Esophagus muscularis mucosa (tissue), 4 donors: Measurements from ENCODE around the gene GPX1. TPM values are rescaled to one million over a fixed set of nuclear protein-coding genes. Genes with fewer than 3 reads are reported as not detected.
A peak's percentile ranks its signal among the peaks of the same experiment; 100 is the strongest.

Experiments used
- DNase-seq: peaks from one replicate; pipeline ENCODE4 v3.0.0-alpha.2; 2017; ENCODE audit errors: extremely low spot score
- H3K27ac ChIP-seq, 4 donors: fragments of 200-600 bp; sonication (generic); replicated peaks in 1 of 4; 1 replicate in 3 of 4; 2 replicates in 1 of 4; pipeline ENCODE4 v1.5.1; 2016 to 2019; ENCODE audit warnings: mild to moderate bottlenecking in 1 of 4
- H3K27me3 ChIP-seq, 4 donors: fragments of 200-600 bp; sonication (generic); one replicate each; pipeline versions ENCODE4 v1.5.1 to v1.6.0; 2016 to 2019
- H3K36me3 ChIP-seq, 4 donors: fragments of 200-600 bp; sonication (generic); one replicate each; pipeline ENCODE4 v1.5.1; 2016 to 2019
- H3K4me1 ChIP-seq, 4 donors: fragments of 200-600 bp; sonication (generic); one replicate each; pipeline ENCODE4 v1.5.1; 2016 to 2019
- H3K4me3 ChIP-seq, 4 donors: fragments of 200-600 bp; sonication (generic); 1 replicate in 2 of 4; 2 replicates in 2 of 4; pipeline ENCODE4 v1.5.1; 2016 to 2019; ENCODE audit warnings: mild to moderate bottlenecking in 4 of 4, moderate library complexity in 1 of 4
- H3K9me3 ChIP-seq, 4 donors: fragments of 200-600 bp; sonication (generic); 1 replicate in 3 of 4; 2 replicates in 1 of 4; pipeline ENCODE4 v1.5.1; 2016 to 2019
- CTCF ChIP-seq, 3 experiments: fragments of 200-600 bp in 2 of 3; fragments of 450-650 bp in 1 of 3; sonication (generic) in 2 of 3; IDR thresholded peaks; one replicate each; pipeline ENCODE4 v1.5.1; 2017 to 2019; ENCODE audit warnings: antibody characterized with exemption in 3 of 3, mild to moderate bottlenecking in 2 of 3, moderate library complexity in 1 of 3
- EP300 ChIP-seq: sonication (generic); formaldehyde crosslinking; IDR thresholded peaks from one replicate; pipeline ENCODE4 v1.6.1; 2017; ENCODE audit warnings: antibody characterized with exemption
- POLR2A ChIP-seq: fragments of 450-650 bp; IDR thresholded peaks from one replicate; pipeline ENCODE4 v1.6.1; 2017; ENCODE audit warnings: antibody characterized with exemption, moderate library complexity, mild to moderate bottlenecking, low read depth
- POLR2AphosphoS5 ChIP-seq, 2 donors: sonication (generic); formaldehyde crosslinking; IDR thresholded peaks; one replicate each; pipeline ENCODE4 v1.6.1; 2017; ENCODE audit warnings: antibody characterized with exemption in 2 of 2
- WGBS: methylation state at CpG from one replicate; pipeline ENCODE4 v1.1.5; 2018; 5-methylcytosine and 5-hydroxymethylcytosine counted together
- intact Hi-C: fragments of 100-400 bp; cut with DNase I; formaldehyde crosslinking; loops from one replicate; pipeline ENCODE4 v1.15.1; 2023
- total RNA-seq, 4 donors: library from RNA; depleted of rRNA; stranded (reverse); fragments of >200 nt; gene quantifications; one replicate each; pipeline versions ENCODE4 v1.1.0 to v1.2.1, GENCODE V29; 2016

GPX1 gene
- total RNA-seq, 4 donors from 2014 or later = 154 to 295 (median 226) TPM

- intact Hi-C loops = no loop called here
- 93% methylated on average over 7 of the region's 7 CpGs for WGBS
- no peak overlapping the region for H3K27ac ChIP-seq
- no peaks in the 10 kb centered on the region for H3K4me1 ChIP-seq
- H3K4me3 ChIP-seq = no peak overlapping the region
- peaks cover 57 to 100% (median 98%) of the 10 kb centered on the region in 4 donors for H3K36me3 ChIP-seq
- TF ChIP-seq EP300 = no peak
- no peak for TF ChIP-seq POLR2AphosphoS5 (IDR thresholded peaks at IDR 0.05)
- TF ChIP-seq POLR2A = no peak
- TF ChIP-seq CTCF (IDR thresholded peaks at IDR 0.05) = no peak
- DNase-seq = no peak
- H3K9me3 ChIP-seq = no peaks in the 10 kb centered on the region
- no peaks in the 10 kb centered on the region for H3K27me3 ChIP-seq
Measured at GRCh38 chr3:49324768-49325167, 33.4 kb downstream of the GPX1 start.

DNA sequence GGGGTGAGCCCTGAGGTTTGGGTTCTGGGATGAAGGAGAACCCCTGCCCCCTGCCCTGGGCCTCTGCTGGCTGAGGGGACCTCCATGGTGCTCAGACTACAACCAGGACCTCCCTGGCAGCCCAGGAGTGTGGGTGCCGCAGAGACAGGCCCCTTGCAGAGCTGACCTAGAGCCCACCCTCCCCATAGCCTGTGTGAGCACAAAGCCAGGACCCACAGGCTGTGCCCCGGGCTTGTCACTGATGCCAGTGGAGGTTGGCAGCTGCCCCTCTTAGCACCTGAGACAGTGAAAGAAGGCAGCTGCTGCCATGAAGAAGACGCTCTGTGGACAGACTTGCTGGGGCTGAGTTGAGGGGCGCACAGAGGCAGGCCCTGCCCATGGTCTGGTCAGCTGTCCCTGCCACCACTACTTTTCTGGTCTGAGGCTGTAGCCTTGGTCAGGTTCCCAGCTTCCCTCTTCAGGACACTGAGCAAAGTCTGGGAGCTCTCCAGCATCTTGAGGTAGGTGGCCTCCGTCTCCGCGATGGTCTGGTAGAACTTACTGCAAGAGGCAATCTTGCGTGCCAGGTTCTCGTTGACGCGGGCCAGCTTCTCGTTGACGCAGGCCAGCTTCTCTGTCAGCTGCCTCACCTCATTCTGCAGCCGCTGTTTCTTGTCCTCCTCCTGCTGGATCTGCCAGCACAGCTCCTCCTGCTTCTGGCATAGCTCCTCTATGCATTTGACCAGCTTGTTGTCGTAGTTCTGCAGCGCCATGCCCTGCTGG lies 41.3 kb downstream of the GPX1 start:
- Histone ChIP-seq H3K4me3 (no peak overlapping the region), H3K9me3 (no peaks in the 10 kb centered on the region), H3K36me3 (peaks cover 43 to 93% (median 87%) of the 10 kb centered on the region in 4 donors), H3K27me3 (no peaks in the 10 kb centered on the region), H3K27ac (no peak overlapping the region), H3K4me1 (peaks cover 0 to 6% (median 0%) of the 10 kb centered on the region in 4 donors)
- TF ChIP-seq EP300 (no peak), POLR2AphosphoS5 (IDR thresholded peaks at IDR 0.05) (no peak), POLR2A (no peak)
- peak; percentile 92 for DNase-seq
- intact Hi-C loops = no loop called here
- WGBS = 89% methylated on average over 15 of the region's 16 CpGs

DNA sequence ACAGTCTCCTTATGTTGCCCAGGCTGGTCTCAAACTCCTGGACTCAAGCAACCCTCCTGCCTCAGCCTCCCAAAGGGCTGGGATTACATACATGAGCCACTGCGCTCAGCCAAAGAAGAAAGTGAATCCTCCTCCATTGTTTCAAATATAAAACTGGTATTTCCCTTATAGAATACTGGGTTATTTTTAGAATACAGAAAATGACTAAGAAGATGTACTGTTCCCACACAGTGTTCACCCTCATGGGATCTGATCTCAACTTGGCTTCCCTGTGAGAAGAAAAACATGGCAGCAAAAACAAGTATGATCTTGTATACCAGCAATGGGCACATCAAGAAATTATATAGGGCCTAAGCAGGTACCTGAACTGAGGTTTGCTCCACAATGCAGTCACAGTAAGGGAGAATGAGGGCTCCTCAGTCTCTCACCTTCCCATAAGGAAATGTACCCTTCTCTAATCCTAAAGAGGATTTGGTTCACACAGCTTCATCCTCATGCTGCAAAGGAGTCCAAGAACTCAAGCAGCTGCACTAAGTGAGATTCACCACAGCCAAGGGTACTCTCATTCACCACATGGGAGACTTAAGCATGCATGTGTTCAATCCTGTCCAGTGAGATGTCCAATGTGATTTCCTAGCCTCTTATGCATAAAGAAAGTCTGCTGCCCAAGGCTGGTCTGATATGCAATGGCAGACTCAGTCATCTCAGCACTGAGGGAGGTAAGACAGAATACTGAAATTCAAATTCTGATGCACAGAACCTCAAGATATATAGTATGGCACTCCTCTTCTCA lies 44.1 kb downstream of the GPX1 start:
- intact Hi-C loops = no loop called here
- Histone ChIP-seq H3K4me3 (no peak overlapping the region), H3K9me3 (no peaks in the 10 kb centered on the region), H3K4me1 (peaks cover 0 to 6% (median 0%) of the 10 kb centered on the region in 4 donors), H3K27ac (no peak overlapping the region), H3K27me3 (no peaks in the 10 kb centered on the region), H3K36me3 (peaks cover 48 to 93% (median 84%) of the 10 kb centered on the region in 4 donors)
- no peak for DNase-seq
- TF ChIP-seq EP300 (no peak), POLR2AphosphoS5 (IDR thresholded peaks at IDR 0.05) (no peak), POLR2A (no peak), CTCF (IDR thresholded peaks at IDR 0.05) (no peak)
- WGBS = 92% methylated on average over 1 of the region's 1 CpG

DNA sequence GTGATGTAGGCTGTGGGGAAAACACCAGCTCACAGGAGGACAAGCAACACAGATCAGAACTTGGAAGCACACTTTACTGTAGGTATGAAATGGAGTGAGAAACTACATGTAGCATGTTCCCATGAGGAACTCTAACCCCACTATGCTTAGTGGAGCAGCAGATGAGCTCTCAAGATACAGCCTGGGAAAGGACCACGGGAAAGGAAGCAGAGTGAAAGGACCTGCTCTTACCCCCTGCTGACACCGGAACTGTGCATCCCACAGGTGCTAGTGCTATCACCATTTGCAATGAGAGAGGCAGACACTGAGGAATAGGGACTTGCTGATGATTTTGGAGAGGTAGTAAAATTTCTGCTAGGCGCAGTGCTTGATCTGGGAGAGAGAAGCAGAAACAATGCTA lies 46.9 kb downstream of the GPX1 start:
- 96% methylated on average over 3 of the region's 3 CpGs for WGBS
- TF ChIP-seq POLR2A = no peak
- no peak for DNase-seq
- Histone ChIP-seq H3K4me1 (peaks cover 0 to 6% (median 0%) of the 10 kb centered on the region in 4 donors), H3K27ac (no peak overlapping the region), H3K9me3 (no peaks in the 10 kb centered on the region), H3K36me3 (peaks cover 35 to 93% (median 86%) of the 10 kb centered on the region in 4 donors), H3K4me3 (no peak overlapping the region), H3K27me3 (no peaks in the 10 kb centered on the region)
- intact Hi-C loops = no loop called here

DNA sequence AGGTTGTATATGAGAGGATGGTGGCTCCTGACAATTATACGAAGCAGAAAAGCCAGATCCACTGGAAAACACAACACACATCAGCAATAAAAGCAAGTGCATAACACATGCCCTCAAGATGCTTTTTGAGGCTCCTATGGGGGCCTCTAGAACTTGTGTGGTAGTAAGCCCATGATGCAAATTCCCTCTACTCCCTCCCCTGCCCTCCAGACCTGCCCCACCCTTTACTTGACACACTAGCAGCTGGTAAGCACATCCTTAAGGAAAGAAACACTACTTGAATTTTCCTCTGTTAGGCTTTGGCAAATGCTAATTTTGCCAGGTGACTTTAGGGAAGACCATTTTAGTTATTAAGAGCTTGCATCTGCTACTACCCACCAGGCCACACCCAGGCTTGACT lies 47.5 kb downstream of the GPX1 start:
- TF ChIP-seq CTCF (IDR thresholded peaks at IDR 0.05) (no peak), EP300 (no peak), POLR2AphosphoS5 (IDR thresholded peaks at IDR 0.05) (no peak), POLR2A (no peak)
- intact Hi-C loops = no loop called here
- no peak overlapping the region for H3K4me3 ChIP-seq
- WGBS = 71% methylated on average over 1 of the region's 1 CpG
- peaks cover 0 to 6% (median 0%) of the 10 kb centered on the region in 4 donors for H3K4me1 ChIP-seq
- H3K27me3 ChIP-seq = no peaks in the 10 kb centered on the region
- peaks cover 40 to 93% (median 86%) of the 10 kb centered on the region in 4 donors for H3K36me3 ChIP-seq
- H3K9me3 ChIP-seq = no peaks in the 10 kb centered on the region
- H3K27ac ChIP-seq = no peak overlapping the region
- DNase-seq = no peak

Other genes with a start within 250 kb of the GPX1 start
- 10 to 100 TPM; 57.5 to 64.4 (median 59.9) TPM for gene USP19, start 237.5 kb downstream of the GPX1 start, total RNA-seq
- gene LAMB2, start 225.3 kb downstream of the GPX1 start, total RNA-seq = 1,000 to 10,000 TPM in 1 of 4 donors, 100 to 1,000 TPM in 3; 609 to 1,229 (median 740) TPM
- 10 to 100 TPM; 19.9 to 25.6 (median 23.7) TPM for gene CCDC71, start 192.0 kb downstream of the GPX1 start, total RNA-seq
- gene KLHDC8B, start 186.8 kb downstream of the GPX1 start, total RNA-seq = 100 to 1,000 TPM in 1 of 4 donors, 10 to 100 TPM in 3; 78.6 to 190 (median 91.2) TPM
- 1 to 10 TPM; 3.1 to 8.7 (median 5.8) TPM for gene C3orf62, start 81.1 kb downstream of the GPX1 start, total RNA-seq
- gene USP4, start 18.3 kb downstream of the GPX1 start, total RNA-seq = 10 to 100 TPM; 17.9 to 35.7 (median 24.3) TPM
- gene RHOA, start 53.6 kb upstream of the GPX1 start, total RNA-seq = 100 to 1,000 TPM; 380 to 521 (median 480) TPM
- gene TCTA, start 54.1 kb upstream of the GPX1 start, total RNA-seq = 10 to 100 TPM; 22.0 to 29.8 (median 26.2) TPM
- gene AMT, start 64.1 kb upstream of the GPX1 start, total RNA-seq = 1 to 10 TPM; 1.7 to 5.8 (median 3.8) TPM
- 10 to 100 TPM in 1 of 4 donors, 1 to 10 TPM in 3; 4.5 to 11.4 (median 7.4) TPM for gene NICN1, start 71.0 kb upstream of the GPX1 start, total RNA-seq
- 100 to 1,000 TPM in 3 of 4 donors, 10 to 100 TPM in 1; 89.3 to 190 (median 135) TPM for gene DAG1, start 111.9 kb upstream of the GPX1 start, total RNA-seq
- gene BSN, start 196.1 kb upstream of the GPX1 start, total RNA-seq = 1 to 10 TPM in 1 of 4 donors, under 1 TPM in 3; 0.42 to 1.7 (median 0.78) TPM